NCI-H1694 (cell line): ENCODE data around the gene RASL12.
"Not testable (repeated sequence)": the region's sequence is repeated elsewhere in the genome, so short reads cannot be mapped to it uniquely, and the experiment has no call there.

Source experiments
- DNase-seq: peaks from one replicate; lab custom pipeline; 2025; lab: John Stamatoyannopoulos, UW

The RASL12 gene

DNA sequence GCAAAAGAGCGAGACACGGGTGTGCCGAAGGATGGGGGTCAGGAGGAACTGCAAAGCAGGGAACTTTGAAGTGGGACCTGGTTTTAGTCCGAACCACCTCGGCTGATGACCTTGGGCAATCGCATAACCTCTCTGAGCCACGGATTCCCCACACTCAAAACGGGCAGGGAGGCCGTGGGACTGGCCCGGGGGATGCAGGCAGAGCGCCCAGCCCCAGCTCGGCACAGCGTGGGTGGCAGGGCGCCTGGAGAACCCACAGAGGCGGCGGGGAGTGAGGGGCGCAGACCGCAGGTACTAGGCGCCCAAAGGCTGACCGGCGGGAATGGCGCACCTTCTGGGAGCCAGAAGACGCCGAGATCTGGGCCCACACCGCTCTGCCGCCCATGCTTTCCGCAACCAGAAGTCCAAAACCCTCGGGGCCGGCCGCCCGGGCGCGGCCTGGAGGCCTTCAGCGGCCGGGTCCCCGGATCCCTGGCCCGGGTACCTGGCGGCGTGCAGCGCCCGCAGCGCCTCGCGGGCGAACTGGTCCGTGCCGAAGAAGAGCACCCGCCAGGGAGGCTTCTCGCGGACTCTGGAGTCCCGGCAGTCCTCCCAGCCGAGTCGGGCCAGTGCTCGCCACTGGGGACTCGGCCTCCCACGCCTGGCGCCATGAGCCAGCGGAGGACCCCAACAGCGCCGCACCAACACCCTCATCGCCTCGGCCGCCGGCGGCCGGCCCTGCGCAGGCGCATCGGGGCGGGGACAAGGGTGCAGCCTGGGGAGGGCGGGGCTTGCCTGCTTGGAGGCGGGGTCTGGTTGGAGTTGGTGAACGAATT lies 38.7 kb downstream of the RASL12 start, which contains the start of gene MTFMT:
TSS of gene MTFMT (minus strand) at position 719 of the 815 bp plus-strand sequence. CDS start at position 693, 26 bp downstream.
- peak; percentile 52 for DNase-seq

DNA sequence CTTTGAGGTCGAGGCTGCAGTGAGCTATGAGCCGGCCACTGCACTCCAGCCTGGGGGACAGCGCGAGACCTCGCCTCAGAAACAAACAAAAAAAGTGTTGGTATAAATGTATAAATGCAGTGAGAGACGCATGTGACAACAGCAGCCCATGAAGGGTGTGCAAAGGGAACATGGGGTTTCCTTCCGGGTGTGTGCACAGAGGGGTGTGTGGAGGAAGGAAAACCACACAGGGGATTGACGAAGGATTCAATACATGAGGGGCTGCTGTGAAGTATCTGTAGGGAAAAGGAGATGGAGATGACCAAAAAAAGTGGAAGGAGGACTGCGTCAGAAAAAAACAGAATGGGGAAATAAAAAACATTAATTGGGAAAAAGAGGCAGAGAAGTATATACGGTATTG lies 39.5 kb downstream of the RASL12 start:
- DNase-seq, result no peak

- DNase-seq, result no peak
Observed at GRCh38 chr15:65027593-65027992, 40.2 kb downstream of the RASL12 start.

GRCh38 chr15:65026756-65027155 lies 41.0 kb downstream of the RASL12 start:
- DNase-seq, result no peak

GRCh38 chr15:65021488-65021887 lies 46.3 kb downstream of the RASL12 start:
- no peak for DNase-seq

DNA sequence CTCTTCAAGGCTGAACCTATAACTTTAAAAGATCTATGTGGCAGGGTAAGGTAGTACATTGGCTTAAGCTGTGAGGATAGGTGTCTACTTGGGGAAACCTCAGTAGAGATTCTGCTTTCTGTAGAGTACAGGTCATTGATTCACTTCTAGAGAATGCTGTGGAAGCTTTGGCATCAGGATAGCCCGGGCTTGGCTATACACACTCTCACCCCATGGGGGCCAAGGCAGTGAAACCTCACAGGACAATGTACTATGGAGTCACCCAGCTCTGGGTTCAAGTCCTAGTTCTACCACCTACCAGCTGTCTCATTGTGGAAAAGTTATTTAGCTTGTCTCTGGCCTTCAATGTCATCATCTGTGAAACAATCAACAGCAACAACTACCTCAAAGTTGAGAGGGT lies 47.4 kb downstream of the RASL12 start:
- no peak for DNase-seq

DNA sequence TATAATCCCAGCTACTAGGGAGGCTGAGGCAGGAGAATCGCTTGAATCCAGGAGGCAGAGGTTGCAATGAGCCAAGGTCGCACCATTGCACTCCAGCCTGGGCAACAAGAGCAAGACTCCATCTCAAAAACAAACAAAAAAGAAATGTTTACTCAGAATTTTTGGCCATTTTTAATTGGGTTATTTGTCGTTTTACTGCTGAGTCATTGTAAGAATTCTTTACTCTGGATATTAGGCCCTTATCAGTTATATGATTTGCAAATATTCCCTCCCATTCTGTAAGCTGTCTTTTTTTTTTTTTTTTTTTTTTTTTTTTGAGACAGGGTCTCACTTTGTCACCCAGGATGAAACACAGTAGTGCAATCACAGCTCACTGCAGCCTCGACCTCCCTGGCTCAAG lies 56.6 kb downstream of the RASL12 start:
- not testable (repeated sequence) for DNase-seq

- DNase-seq, result no peak
Observed at GRCh38 chr15:65008983-65009382, 58.8 kb downstream of the RASL12 start.

GRCh38 chr15:65006876-65007275 lies 60.9 kb downstream of the RASL12 start:
- DNase-seq, result no peak

DNA sequence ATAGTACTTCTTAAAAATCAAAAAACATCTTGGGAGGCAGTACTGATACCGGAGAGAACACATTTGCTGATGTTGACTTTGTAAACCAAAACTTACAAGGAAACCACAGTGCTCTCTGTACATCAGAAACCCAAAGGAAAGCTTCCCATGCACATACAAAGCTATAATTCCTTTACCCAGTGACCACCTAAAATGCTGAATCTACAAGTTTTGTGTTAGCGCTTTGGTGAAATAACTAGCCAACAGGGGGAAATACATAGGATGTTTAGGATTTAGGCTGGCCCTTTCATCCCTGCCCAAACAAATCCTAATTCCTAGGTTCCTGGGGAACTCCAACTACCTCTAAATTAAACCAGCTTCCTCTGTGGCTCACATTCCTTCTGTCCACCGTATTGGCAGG lies 62.8 kb downstream of the RASL12 start:
- no peak for DNase-seq
